Stimulated activated CD4-positive, alpha-beta T cell treated with anti-CD3 and anti-CD28 coated beads, Interleukin-1b, Interleukin-23, amount 100 ng/mL, for 48 hours (primary cell): ENCODE measurements around the gene EEF1A2.
A peak's percentile ranks its signal among the peaks of the same experiment; 100 is the strongest.

Source experiments
- DNase-seq: peaks from one replicate; pipeline ENCODE4 v3.0.0-alpha.2; 2020

The EEF1A2 gene

GRCh38 chr20:63498960-63499337, at the start of gene EEF1A2:
TSS of gene EEF1A2 (minus strand) at chr20:63499083. CDS start at chr20:63497763, 1,320 bp downstream.
- no peak for DNase-seq

GRCh38 chr20:63548542-63548941, 49.7 kb upstream of the EEF1A2 start:
- no peak for DNase-seq

- no peak for DNase-seq
These were observed 49.0 kb upstream of the EEF1A2 start, which contains the start of gene SRMS for GRCh38 chr20:63547725-63548480. TSS of gene SRMS (minus strand) at chr20:63547749. CDS start at chr20:63547463, 286 bp downstream.

GRCh38 chr20:63546956-63547724, 48.3 kb upstream of the EEF1A2 start:
- no peak for DNase-seq

- no peak for DNase-seq
These were observed 47.5 kb upstream of the EEF1A2 start for GRCh38 chr20:63546256-63546955.

GRCh38 chr20:63545814-63546213, 46.9 kb upstream of the EEF1A2 start:
- no peak for DNase-seq

GRCh38 chr20:63544958-63545516, 46.2 kb upstream of the EEF1A2 start:
- no peak for DNase-seq

GRCh38 chr20:63544241-63544957, 45.5 kb upstream of the EEF1A2 start:
- DNase-seq: no peak

GRCh38 chr20:63543733-63544132, 44.9 kb upstream of the EEF1A2 start:
- no peak for DNase-seq

GRCh38 chr20:63543131-63543530, 44.2 kb upstream of the EEF1A2 start:
- no peak for DNase-seq

GRCh38 chr20:63542696-63543095, 43.8 kb upstream of the EEF1A2 start:
- no peak for DNase-seq

GRCh38 chr20:63542031-63542559, 43.2 kb upstream of the EEF1A2 start:
- no peak for DNase-seq

- DNase-seq: no peak
These were observed 42.5 kb upstream of the EEF1A2 start for GRCh38 chr20:63541371-63541770.

GRCh38 chr20:63540417-63541186, 41.7 kb upstream of the EEF1A2 start:
- peak; percentile 39 for DNase-seq

- DNase-seq: no peak
These were observed 40.8 kb upstream of the EEF1A2 start for GRCh38 chr20:63539441-63540370.

GRCh38 chr20:63539092-63539430, 40.2 kb upstream of the EEF1A2 start:
- DNase-seq: no peak

- no peak for DNase-seq
These were observed 39.6 kb upstream of the EEF1A2 start for GRCh38 chr20:63538204-63539091.

GRCh38 chr20:63537525-63538203, 38.8 kb upstream of the EEF1A2 start:
- DNase-seq: peak; percentile 96
